Measurements from ENCODE around the gene APIP.
"Not testable (repeated sequence)": the region's sequence is repeated elsewhere in the genome, so short reads cannot be mapped to it uniquely, and the experiment has no call there.

APIP gene

GRCh38 chr11:34924714-34925113 is 8.5 kb upstream of the APIP start:
- DNase-seq: no peak

- DNase-seq: no peak
Measured at GRCh38 chr11:34921156-34921555, 5.0 kb upstream of the APIP start.

- DNase-seq: no peak
Measured at GRCh38 chr11:34916843-34917770, 928 bp upstream of the APIP start.

GRCh38 chr11:34915136-34916014 is 804 bp downstream of the APIP start:
- no peak for DNase-seq

- not testable (repeated sequence) for DNase-seq
Measured at GRCh38 chr11:34913556-34913955, 2.6 kb downstream of the APIP start.

GRCh38 chr11:34911676-34912075 is 4.5 kb downstream of the APIP start:
- DNase-seq: no peak

- DNase-seq: no peak
Measured at GRCh38 chr11:34910817-34911216, 5.4 kb downstream of the APIP start.

GRCh38 chr11:34909955-34910354 is 6.2 kb downstream of the APIP start:
- DNase-seq: no peak

GRCh38 chr11:34909415-34909814 is 6.8 kb downstream of the APIP start:
- no peak for DNase-seq

GRCh38 chr11:34907934-34908593 is 8.1 kb downstream of the APIP start:
- DNase-seq: no peak

- DNase-seq: no peak
Measured at GRCh38 chr11:34905666-34906065, 10.5 kb downstream of the APIP start.

- DNase-seq: no peak
Measured at GRCh38 chr11:34904421-34904955, 11.7 kb downstream of the APIP start.

GRCh38 chr11:34899633-34900016 is 16.6 kb downstream of the APIP start:
- DNase-seq: no peak

GRCh38 chr11:34898474-34898873 is 17.7 kb downstream of the APIP start:
- DNase-seq: no peak

- no peak for DNase-seq
Measured at GRCh38 chr11:34897171-34897870, 18.9 kb downstream of the APIP start.

GRCh38 chr11:34896191-34896590 is 20.0 kb downstream of the APIP start:
- not testable (repeated sequence) for DNase-seq

- no peak for DNase-seq
Measured at GRCh38 chr11:34893416-34893815, 22.8 kb downstream of the APIP start.

- no peak for DNase-seq
Measured at GRCh38 chr11:34891611-34892010, 24.6 kb downstream of the APIP start.

GRCh38 chr11:34890812-34891211 is 25.4 kb downstream of the APIP start:
- DNase-seq: no peak

GRCh38 chr11:34890089-34890488 is 26.1 kb downstream of the APIP start:
- no peak for DNase-seq

GRCh38 chr11:34887260-34887659 is 28.9 kb downstream of the APIP start:
- no peak for DNase-seq

- no peak for DNase-seq
Measured at GRCh38 chr11:34886609-34887008, 29.6 kb downstream of the APIP start.

Measured in femur (tissue), 1 donor.